HCT116 (cell line): ENCODE results near the gene COPG2. TPM values are rescaled to one million over a fixed set of nuclear protein-coding genes. Genes with fewer than 3 reads are reported as not detected.

Source experiments
- ATAC-seq: fragments of 200-7000 bp; cut with Tn5 transposase; 2 replicates; pipeline ENCODE4 v1.9.1; 2020; ENCODE audit warnings: mild to moderate bottlenecking, moderate library complexity
- BruUV-seq: library from RNA; stranded (reverse); fragments of 400-500 nt; replicated peaks from 2 replicates; lab custom pipeline; 2021; lab: Mats Ljungman, UMichigan
- CTCF ChIA-PET: fragments of 300-600 bp; sonication (Branson Sonifier 250); formaldehyde crosslinking; loops from one replicate; lab custom pipeline; 2021; ENCODE audit warnings: antibody characterized with exemption; lab: Charles Lee
- POLR2A ChIA-PET: fragments of 300-600, 350-600 bp; sonication (Branson Sonifier 250); formaldehyde crosslinking; loops from one replicate; lab custom pipeline; 2021; ENCODE audit warnings: antibody characterized with exemption; lab: Charles Lee
- RAD21 ChIA-PET, 2 experiments: fragments of 300-600 bp; sonication (Branson Sonifier 250); formaldehyde crosslinking; loops; one replicate each; lab custom pipeline; 2023; ENCODE audit warnings: low total read pairs in 2 of 2; ENCODE audit not compliant: uncharacterized antibody in 2 of 2, unreplicated experiment in 2 of 2, low non-redundant PET in 1 of 2; lab: Charles Lee
- DNase-seq: peaks from one replicate; pipeline ENCODE4 v3.0.0-alpha.2; 2010; ENCODE audit warnings: low read depth, low spot score
- H2AFZ ChIP-seq: fragments of 200-600 bp; shearing (Covaris generic), sonication (generic); 2 replicates; pipeline ENCODE4 v1.6.1; 2017; ENCODE audit warnings: low read depth, mixed run types, mixed read lengths, antibody characterized with exemption, low read length; ENCODE audit not compliant: poor library complexity, severe bottlenecking
- H3K27ac ChIP-seq: 2 replicates; pipeline ENCODE4 v1.5.1; 2012; ENCODE audit warnings: low read depth, low read length
- H3K27me3 ChIP-seq: fragments of 200-600 bp; sonication (generic); 2 replicates; pipeline ENCODE4 v1.6.1; 2016; ENCODE audit warnings: mixed run types, low read length, mixed read lengths; ENCODE audit not compliant: insufficient read depth
- H3K36me3 ChIP-seq, 2 experiments: fragments of 200-500 bp in 1 of 2; fragments of 200-600 bp in 1 of 2; sonication (Bioruptor generic) in 1 of 2; sonication (generic) in 1 of 2; 2 replicates each; pipeline versions ENCODE4 v1.5.1 to v1.6.1; 2014 to 2016; ENCODE audit warnings: low read length in 2 of 2, inconsistent platforms in 1 of 2, mixed read lengths in 1 of 2, mixed run types in 1 of 2; ENCODE audit not compliant: insufficient read depth in 2 of 2, control insufficient read depth in 1 of 2
- H3K4me1 ChIP-seq, 2 experiments: fragments of 200-600 bp in 1 of 2; sonication (generic) in 1 of 2; 2 replicates each; pipeline versions ENCODE4 v1.5.1 to v1.6.1; 2012 to 2017; ENCODE audit warnings: low read length in 2 of 2, inconsistent platforms in 1 of 2, mild to moderate bottlenecking in 1 of 2, mixed read lengths in 1 of 2, mixed run types in 1 of 2, moderate library complexity in 1 of 2; ENCODE audit not compliant: insufficient read depth in 2 of 2, control insufficient read depth in 1 of 2
- H3K4me2 ChIP-seq: fragments of 200-600 bp; sonication (generic); 2 replicates; pipeline ENCODE4 v1.6.1; 2017; ENCODE audit warnings: mixed run types, low read length, mixed read lengths
- H3K4me3 ChIP-seq, 2 experiments: fragments of 200-600 bp in 1 of 2; sonication (generic) in 1 of 2; replicated peaks in 1 of 2; 2 replicates each; pipeline ENCODE4 v1.5.1; 2011 to 2016; ENCODE audit warnings: low read length in 2 of 2, control low read depth in 1 of 2, low read depth in 1 of 2, mild to moderate bottlenecking in 1 of 2, mixed read lengths in 1 of 2, mixed run types in 1 of 2
- H3K79me2 ChIP-seq: fragments of 200-600 bp; sonication (generic); 2 replicates; pipeline ENCODE4 v1.6.1; 2017; ENCODE audit warnings: mild to moderate bottlenecking, mixed run types, low read length, moderate library complexity, mixed read lengths; ENCODE audit not compliant: insufficient read depth
- H3K9ac ChIP-seq: fragments of 200-600 bp; sonication (generic); 2 replicates; pipeline ENCODE4 v1.6.1; 2016; ENCODE audit warnings: low read length, mixed read lengths
- H3K9me2 ChIP-seq: fragments of 200-600 bp; sonication (generic), shearing (Covaris generic); 2 replicates; pipeline ENCODE4 v1.6.1; 2017; ENCODE audit warnings: mixed run types, mild to moderate bottlenecking, moderate library complexity; ENCODE audit not compliant: insufficient read depth
- H3K9me3 ChIP-seq, 2 experiments: fragments of 200-500 bp in 1 of 2; fragments of 200-600 bp in 1 of 2; sonication (Bioruptor generic) in 1 of 2; sonication (generic) in 1 of 2; 2 replicates each; pipeline ENCODE4 v1.6.1; 2014 to 2017; ENCODE audit warnings: low read length in 2 of 2, mixed read lengths in 2 of 2, inconsistent platforms in 1 of 2, low read depth in 1 of 2, mild to moderate bottlenecking in 1 of 2, mixed run types in 1 of 2, moderate library complexity in 1 of 2; ENCODE audit not compliant: control insufficient read depth in 1 of 2, insufficient read depth in 1 of 2
- H4K20me1 ChIP-seq: fragments of 200-600 bp; sonication (generic), shearing (Covaris generic); 2 replicates; pipeline ENCODE4 v1.6.1; 2017; ENCODE audit warnings: mixed run types, mild to moderate bottlenecking, moderate library complexity; ENCODE audit not compliant: insufficient read depth
- ATF3 ChIP-seq: IDR thresholded peaks from 2 replicates; pipeline ENCODE4 v1.6.1; 2012
- CBX3 ChIP-seq: IDR thresholded peaks from 2 replicates; pipeline ENCODE4 v1.6.1; 2012; ENCODE audit warnings: low read depth
- CEBPB ChIP-seq: IDR thresholded peaks from 2 replicates; pipeline ENCODE4 v1.6.1; 2012; ENCODE audit warnings: low read depth
- EZH2 ChIP-seq: fragments of 200-600 bp; sonication (generic); IDR thresholded peaks from 2 replicates; pipeline ENCODE4 v1.6.1; 2017; ENCODE audit warnings: antibody characterized with exemption, mixed run types
- EZH2phosphoT487 ChIP-seq: fragments of 200-600 bp; IDR thresholded peaks from 2 replicates; pipeline ENCODE4 v1.6.1; 2018; ENCODE audit warnings: antibody characterized with exemption, borderline replicate concordance
- FOSL1 ChIP-seq: IDR thresholded peaks from 2 replicates; pipeline ENCODE4 v1.6.1; 2012; ENCODE audit warnings: low read depth
- JUND ChIP-seq: IDR thresholded peaks from 2 replicates; pipeline ENCODE4 v1.6.1; 2012
- MAX ChIP-seq: IDR thresholded peaks from 2 replicates; pipeline ENCODE4 v1.6.1; 2012
- POLR2AphosphoS5 ChIP-seq: IDR thresholded peaks from 2 replicates; pipeline ENCODE4 v1.6.1; 2011; ENCODE audit warnings: mild to moderate bottlenecking, low read depth, low read length, moderate library complexity
- REST ChIP-seq: IDR thresholded peaks from 2 replicates; pipeline ENCODE4 v1.6.1; 2012; ENCODE audit warnings: low read depth
- SP1 ChIP-seq: IDR thresholded peaks from 2 replicates; pipeline ENCODE4 v1.6.1; 2012; ENCODE audit warnings: low read depth
- SRF ChIP-seq: IDR thresholded peaks from 2 replicates; pipeline ENCODE4 v1.6.1; 2012; ENCODE audit warnings: low read depth
- ZBTB33 ChIP-seq: IDR thresholded peaks from 2 replicates; pipeline ENCODE4 v1.6.1; 2011; ENCODE audit warnings: mild to moderate bottlenecking, low read length, moderate library complexity; ENCODE audit not compliant: insufficient replicate concordance; ENCODE audit errors: extremely low read depth
- ZFX ChIP-seq: fragments of 450-650 bp; IDR thresholded peaks from 2 replicates; pipeline ENCODE4 v1.6.1; 2017
- ZNF274 ChIP-seq: fragments of 200-500 bp; sonication (Bioruptor generic); IDR thresholded peaks from 2 replicates; pipeline ENCODE4 v1.6.1; 2014; ENCODE audit warnings: mild to moderate bottlenecking, low read depth, low read length, inconsistent platforms
- intact Hi-C: fragments of 100-400 bp; cut with micrococcal nuclease; formaldehyde crosslinking; loops from 2 replicates; pipeline ENCODE4 v1.10.0; 2022
- total RNA-seq: library from RNA; stranded (reverse); gene quantifications from one replicate; pipeline ENCODE4 v1.2.1, GENCODE V29; 2021; ENCODE audit not compliant: unreplicated experiment

The COPG2 gene
- total RNA-seq, 1 experiment from 2014 or later: 31.0 TPM

GRCh38 chr7:130672146-130672545 is 3.6 kb upstream of the COPG2 start:
- Histone ChIP-seq H3K4me3 (no peak overlapping the region), H3K9ac (no peak overlapping the region), H3K4me1 (peaks cover 2 to 18% of the 10 kb centered on the region in 2 experiments; a peak in 1 of 4 replicates), H3K27ac (no peak overlapping the region), H3K4me2 (no peak overlapping the region), H3K9me3 (no peaks in the 10 kb centered on the region), H2AFZ (no peak overlapping the region), H3K9me2 (no peaks in the 10 kb centered on the region), H4K20me1 (no peaks in the 10 kb centered on the region), H3K27me3 (no peaks in the 10 kb centered on the region), H3K79me2 (no peaks in the 10 kb centered on the region), H3K36me3 (no peaks in the 10 kb centered on the region)
- DNase-seq (no peak), ATAC-seq (no peak)
- TF ChIP-seq ATF3: no peak
- no peak for TF ChIP-seq MAX
- no peak for TF ChIP-seq SRF
- TF ChIP-seq EZH2phosphoT487: no peak
- TF ChIP-seq SP1: no peak
- no peak for TF ChIP-seq REST
- TF ChIP-seq ZNF274: no peak
- no peak for TF ChIP-seq ZBTB33
- no peak for TF ChIP-seq ZFX
- TF ChIP-seq CBX3: no peak
- TF ChIP-seq CEBPB: no peak
- no peak for TF ChIP-seq JUND
- no peak for TF ChIP-seq EZH2
- no peak for TF ChIP-seq POLR2AphosphoS5
- no peak for TF ChIP-seq FOSL1
- ChIA-PET POLR2A (no interaction called here), RAD21 (no interaction called here), CTCF (no interaction called here)
- intact Hi-C loops: no loop called here
- BruUV-seq: no TSS peak
